Heart left ventricle (tissue), 16 donors: ENCODE measurements around the gene PEX3. TPM values are rescaled to one million over a fixed set of nuclear protein-coding genes. Genes with fewer than 3 reads are reported as not detected.

ENCODE experiments used
- ATAC-seq, 4 donors: fragments of 200-7000 bp; cut with Tn5 transposase; one replicate each; pipeline ENCODE4 v1.9.1; 2020 to 2022; ENCODE audit warnings: moderate library complexity in 4 of 4, mild to moderate bottlenecking in 3 of 4, moderate number of reproducible peaks in 1 of 4
- DNase-seq, 5 donors: peaks; one replicate each; pipeline ENCODE4 v3.0.0-alpha.2; 2020
- H3K27ac ChIP-seq, 12 donors: fragments of 200-600 bp; sonication (generic) in 4 of 12; one replicate each; pipeline versions ENCODE4 v1.5.0 to v1.8.0; 2016 to 2022; ENCODE audit warnings: mild to moderate bottlenecking in 2 of 12
- H3K27me3 ChIP-seq, 9 donors: fragments of 200-600 bp; sonication (generic) in 2 of 9; one replicate each; pipeline versions ENCODE4 v1.5.1 to v1.8.0; 2016 to 2022; ENCODE audit warnings: mild to moderate bottlenecking in 3 of 9
- H3K36me3 ChIP-seq, 9 donors: fragments of 200-600 bp; sonication (generic) in 2 of 9; one replicate each; pipeline versions ENCODE4 v1.5.0 to v1.8.0; 2018 to 2022; ENCODE audit warnings: mild to moderate bottlenecking in 2 of 9
- H3K4me1 ChIP-seq, 12 donors: fragments of 200-600 bp; sonication (generic) in 4 of 12; one replicate each; pipeline versions ENCODE4 v1.5.0 to v1.8.0; 2016 to 2022; ENCODE audit warnings: mild to moderate bottlenecking in 3 of 12
- H3K4me3 ChIP-seq, 12 donors: fragments of 200-600 bp; sonication (generic) in 4 of 12; one replicate each; pipeline versions ENCODE4 v1.5.0 to v1.8.0; 2017 to 2022; ENCODE audit warnings: mild to moderate bottlenecking in 9 of 12, moderate library complexity in 4 of 12
- H3K9me3 ChIP-seq, 12 donors: fragments of 200-600 bp; sonication (generic) in 4 of 12; one replicate each; pipeline versions ENCODE4 v1.5.0 to v1.8.0; 2016 to 2022; ENCODE audit warnings: mild to moderate bottlenecking in 1 of 12
- CTCF ChIP-seq, 12 donors: fragments of 200-600 bp; sonication (generic) in 4 of 12; IDR thresholded peaks; one replicate each; pipeline versions ENCODE4 v1.5.0 to v1.8.0; 2018 to 2022; ENCODE audit warnings: antibody characterized with exemption in 12 of 12, mild to moderate bottlenecking in 5 of 12
- POLR2A ChIP-seq, 2 donors: fragments of 450-650 bp; IDR thresholded peaks; one replicate each; pipeline ENCODE4 v1.6.1; 2017; ENCODE audit warnings: antibody characterized with exemption in 2 of 2, mild to moderate bottlenecking in 2 of 2, moderate library complexity in 2 of 2
- WGBS, 4 donors: extraction: QIAGEN DNeasy Blood & Tissue Kit in 2 of 4; methylation state at CpG; one replicate each; pipeline versions ENCODE4 v1.1.5 to v1.1.7; 2013 to 2018; 5-methylcytosine and 5-hydroxymethylcytosine counted together
- intact Hi-C, 10 donors: fragments of 100-400 bp; cut with DNase I; formaldehyde crosslinking; loops; one replicate each; pipeline versions ENCODE4 v1.11.1 to v1.14.2; 2022
- polyA plus RNA-seq, 2 donors: library from polyadenylated mRNA; stranded (reverse); fragments of 200-250 nt; gene quantifications; one replicate each; pipeline ENCODE4 v1.2.3, GENCODE V29; 2013
- total RNA-seq, 9 donors: library from RNA; depleted of rRNA in 2 of 9; stranded (reverse); fragments of >200 nt in 2 of 9; fragmentation: NEBNext Ultra II Directional in 3 of 9; extraction: Animal tissue kit (Norgen Biotek cat#: 25700) in 3 of 9; gene quantifications; one replicate each; pipeline versions ENCODE4 v1.1.0 to v1.2.4, GENCODE V29; 2016 to 2023
- donor health status: ischemic (EF 13 %, LVEDD 7.1; RV severe dilation, severe dysfunction).
- donor health status: healthy with polysubstance abuse.
- donor health status: DM: no; HTN: yes; CAD: no.
- donor health status: DM: no; HTN: no; CAD: no.
- donor health status: ischemic (EF 25% LVEDD 6.9; RV normal size, moderate dysfunction).
- donor health status: ischemic (EF 25% LVEDD 5.7; RV mildly dilated, moderate dysfunction).
- donor health status: healthy.
- donor health status: DM: yes; HTN: yes; CAD: no.
- donor health status: ischemic (EF 35%, LVEDD 5.7; RV mildly dilated, moderate dysfunction).
- donor health status: nonischemic (EF 11% LVEDD 7.7; RV severe dilation, severe dysfunction).
- donor health status: DM: yes; HTN: yes; CAD: no.
- donor health status: PGD.
- donor health status: ischemic (EF 29% LVEDD 5.4; RV normal size, mild dysfunction).
- donor health status: nonischemic (EF 23%, LVEDD 6.1; RV moderate dilation, normal function).

Gene PEX3
- total and polyA plus RNA-seq, 11 donors = 6.4 to 24.9 (median 20.4) TPM

- peaks cover 0 to 22% (median 13%) of the 10 kb centered on the region in 9 donors for H3K36me3 ChIP-seq
- TF ChIP-seq CTCF (IDR thresholded peaks at IDR 0.05) = peak in 1 of 12 donors; percentile 13
- peak in 1 of 2 donors; percentile 65 for TF ChIP-seq POLR2A (IDR thresholded peaks at IDR 0.05)
- peak within 1 kb of the TSS; percentile 26 to 97 (median 90) for H3K27ac ChIP-seq
- H3K9me3 ChIP-seq = no peaks in the 10 kb centered on the region
- intact Hi-C loops = loop anchor here in 2 of 10 donors (2.0 to 5.0 kb wide), 3 partner anchors 56 to 331 kb away; partner anchors contain the start of genes LTV1 (in 1 of the 2) and PHACTR2 (in 1 of the 2)
- DNase-seq (peak; percentile 94 to 96 (median 95)), ATAC-seq (peak; percentile 82 to 93 (median 90))
- WGBS, 4 donors = 2 to 3% (median 2%) methylated on average over 29 to 63 of the region's 63 CpGs
- H3K27me3 ChIP-seq = no peaks in the 10 kb centered on the region
- peak within 1 kb of the TSS; percentile 47 to 92 (median 74) for H3K4me3 ChIP-seq
- H3K4me1 ChIP-seq = peaks cover 0 to 48% (median 31%) of the 10 kb centered on the region in 12 donors
These were observed 60.6 kb downstream of the PEX3 start, which contains the start of gene FUCA2 for GRCh38 chr6:143510991-143511891. Gene FUCA2, minus strand, starts transcription at chr6:143511720. Its CDS starts 86 bp downstream, at chr6:143511634.

GRCh38 chr6:143513410-143513809 is 62.8 kb downstream of the PEX3 start:
- Histone ChIP-seq H3K27ac (peak overlapping the region in 1 of 12 donors; percentile 11), H3K27me3 (no peaks in the 10 kb centered on the region), H3K36me3 (peaks cover 0 to 5% (median 0%) of the 10 kb centered on the region in 9 donors), H3K4me1 (peaks cover 0 to 51% (median 32%) of the 10 kb centered on the region in 12 donors), H3K9me3 (no peaks in the 10 kb centered on the region), H3K4me3 (no peak overlapping the region)
- intact Hi-C loops = loop anchor here in 1 of 10 donors (5.0 kb wide), 2 partner anchors 164 to 329 kb away; partner anchors contain the start of genes LTV1 and PHACTR2
- DNase-seq (peak in 2 of 5 donors; percentile 14 to 23), ATAC-seq (no peak)
- 66 to 80% (median 67%) methylated on average over 4 of the region's 4 CpGs for WGBS, 4 donors
- TF ChIP-seq CTCF (IDR thresholded peaks at IDR 0.05) (peak in 8 of 12 donors; percentile 20 to 49 (median 34)), POLR2A (IDR thresholded peaks at IDR 0.05) (no peak)

- peak overlapping the region; percentile 61 to 92 (median 80) for H3K27ac ChIP-seq
- 38 to 51% (median 45%) methylated on average over 11 to 12 of the region's 12 CpGs for WGBS, 4 donors
- peak overlapping the region in 1 of 12 donors; percentile 16 for H3K4me3 ChIP-seq
- ATAC-seq = peak; percentile 72 to 85 (median 78)
- peak; percentile 73 to 92 (median 84) for DNase-seq
- H3K4me1 ChIP-seq = peaks cover 0 to 39% (median 20%) of the 10 kb centered on the region in 12 donors
- H3K9me3 ChIP-seq = no peaks in the 10 kb centered on the region
- no peaks in the 10 kb centered on the region for H3K36me3 ChIP-seq
- intact Hi-C loops = loop anchor here in 2 of 10 donors (2.0 to 5.0 kb wide), 2 partner anchors 47 to 50 kb away; no protein-coding TSS in a partner anchor
- TF ChIP-seq POLR2A (IDR thresholded peaks at IDR 0.05) (no peak), CTCF (IDR thresholded peaks at IDR 0.05) (no peak)
- no peaks in the 10 kb centered on the region for H3K27me3 ChIP-seq
These were observed 64.6 kb downstream of the PEX3 start for GRCh38 chr6:143515061-143515760.
